Left kidney (tissue), 8 donors: Measurements from ENCODE around the gene MAT1A. TPM values are rescaled to one million over a fixed set of nuclear protein-coding genes. Genes with fewer than 3 reads are reported as not detected.
"Not testable (repeated sequence)": the region's sequence is repeated elsewhere in the genome, so short reads cannot be mapped to it uniquely, and the experiment has no call there.

Experiments used
- DNase-seq: peaks from one replicate; pipeline ENCODE4 v3.0.0-alpha.2; 2013
- long read RNA-seq, 8 donors: transcript quantifications; one replicate each; lab custom pipeline, GENCODE V29; 2026
- polyA plus RNA-seq: library from polyadenylated mRNA; unstranded; fragments of 120-200 nt; gene quantifications from one replicate; pipeline ENCODE4 v1.2.1, GENCODE V29; 2013; ENCODE audit not compliant: insufficient read length

The MAT1A gene
- polyA plus RNA-seq, result 1.2 TPM
- long read RNA-seq, donor 1, result 0 reads
- long read RNA-seq, donor 2, partial matches to known transcripts, result 0 of 2 reads
- long read RNA-seq, donor 2, other reads (novel, unspliced or antisense), result 0 of 2 reads
- long read RNA-seq, donor 3, partial matches to known transcripts, result 0 of 1 reads
- long read RNA-seq, donor 3, other reads (novel, unspliced or antisense), result 0 of 1 reads
- long read RNA-seq, donor 4, result 0 reads
- long read RNA-seq, donor 5, result 0 reads
- long read RNA-seq, donor 6, result 0 reads
- long read RNA-seq, donor 7, result 0 reads
- long read RNA-seq, donor 8, result 0 reads

DNA sequence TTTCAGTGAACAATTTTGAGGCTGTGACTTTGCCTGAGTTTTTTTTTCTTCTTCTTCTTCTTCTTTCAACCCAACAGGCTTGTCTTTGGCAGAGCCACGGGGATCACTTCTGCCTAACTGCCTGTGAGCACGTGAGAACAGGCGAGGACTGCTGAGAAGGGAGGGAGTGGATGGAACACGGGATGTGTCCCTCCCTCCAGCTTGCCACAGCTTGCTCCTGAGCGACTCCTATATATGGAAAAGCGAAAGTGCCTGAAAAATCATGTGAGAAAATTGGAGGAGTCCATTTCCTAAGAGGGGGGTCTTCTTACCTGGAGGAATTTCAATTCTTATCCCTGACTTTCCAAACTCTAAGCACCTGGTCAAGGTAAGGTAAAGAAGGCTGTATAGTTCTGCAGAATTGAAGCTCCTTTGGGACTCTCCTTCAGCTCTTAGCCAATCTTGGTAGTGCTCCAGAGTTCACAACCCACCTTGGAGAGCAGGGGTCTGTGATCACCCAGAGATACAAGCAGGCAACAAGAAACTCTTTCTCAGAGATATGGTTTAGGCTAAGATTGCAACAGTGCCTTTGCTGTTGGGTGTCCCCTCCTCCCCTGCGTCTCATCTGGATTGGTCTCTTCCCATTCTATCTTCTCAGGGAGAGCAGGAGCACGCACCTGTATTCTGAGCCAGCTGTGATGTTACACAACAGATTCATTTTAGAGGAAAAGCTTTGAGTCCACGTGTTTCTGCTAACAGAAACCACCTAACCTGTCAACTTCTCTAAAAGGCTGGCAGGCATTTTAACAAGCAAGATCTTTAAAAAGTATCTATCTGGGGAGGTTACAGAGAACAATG, at the start of gene MAT1A:
Gene MAT1A (minus strand): TSS at position 208 of the 837 bp plus-strand sequence. CDS start 235 bp downstream, outside the sequence.
- DNase-seq, result no peak

DNA sequence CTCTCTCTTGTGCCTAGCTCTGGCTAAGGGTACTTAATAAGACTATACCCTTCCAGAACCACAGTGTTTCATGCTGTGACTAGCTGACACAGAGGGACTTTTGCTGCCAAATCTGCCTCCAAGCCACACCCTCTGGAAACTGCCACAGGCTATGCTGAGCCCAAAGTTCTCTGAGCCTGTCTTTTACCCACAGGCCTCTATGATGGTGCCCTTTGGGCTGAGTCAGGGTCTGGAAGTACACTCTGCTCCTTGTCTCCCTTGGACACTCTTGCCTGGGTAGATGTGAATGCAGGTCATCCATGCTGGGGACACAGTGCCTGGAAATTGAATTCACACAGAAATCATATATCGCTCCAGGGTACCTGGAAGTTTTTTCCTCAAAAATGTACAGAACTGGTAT, 44.5 kb upstream of the MAT1A start:
- DNase-seq, result no peak

DNA sequence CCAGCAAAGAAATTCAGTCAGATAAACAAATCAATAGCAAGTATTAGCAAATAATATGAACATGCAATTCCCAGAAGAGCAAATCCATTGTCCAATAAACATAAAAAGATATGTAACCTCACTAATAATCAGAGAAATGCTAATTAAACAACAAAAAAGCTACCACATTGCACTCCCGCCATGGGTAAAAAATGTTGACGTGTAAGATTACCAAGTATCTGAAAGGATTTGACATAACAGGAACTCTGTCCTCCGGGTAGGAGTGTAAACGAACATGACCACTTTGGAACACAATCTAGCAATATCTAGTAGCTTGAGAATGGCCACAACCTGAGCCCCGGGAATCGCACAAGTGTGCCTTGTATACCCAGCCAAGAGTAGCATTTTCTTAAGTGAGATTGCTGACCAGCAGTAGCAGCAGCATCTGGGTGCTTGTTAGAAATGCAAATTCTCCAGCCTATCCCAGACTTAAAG, 35.5 kb upstream of the MAT1A start:
- no peak for DNase-seq

DNA sequence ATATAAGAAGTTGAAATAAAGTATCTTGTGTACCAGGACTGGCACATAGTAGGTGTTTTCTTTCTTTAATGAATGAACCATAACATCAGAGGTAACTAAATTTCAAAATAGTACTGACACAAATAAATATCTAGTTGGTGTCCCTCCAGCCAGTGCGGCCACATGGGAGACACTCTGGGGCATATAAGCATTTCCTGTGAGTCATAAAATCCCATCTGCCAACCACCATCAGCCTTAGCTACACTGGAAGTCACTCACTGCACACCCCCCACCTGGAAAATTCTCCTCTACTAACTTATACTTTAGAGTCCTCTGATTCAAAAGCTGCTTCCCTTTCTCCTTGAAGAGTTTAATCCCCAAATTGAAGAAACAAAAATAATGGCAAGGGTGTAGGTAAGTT, 34.6 kb upstream of the MAT1A start:
- DNase-seq, result no peak

DNA sequence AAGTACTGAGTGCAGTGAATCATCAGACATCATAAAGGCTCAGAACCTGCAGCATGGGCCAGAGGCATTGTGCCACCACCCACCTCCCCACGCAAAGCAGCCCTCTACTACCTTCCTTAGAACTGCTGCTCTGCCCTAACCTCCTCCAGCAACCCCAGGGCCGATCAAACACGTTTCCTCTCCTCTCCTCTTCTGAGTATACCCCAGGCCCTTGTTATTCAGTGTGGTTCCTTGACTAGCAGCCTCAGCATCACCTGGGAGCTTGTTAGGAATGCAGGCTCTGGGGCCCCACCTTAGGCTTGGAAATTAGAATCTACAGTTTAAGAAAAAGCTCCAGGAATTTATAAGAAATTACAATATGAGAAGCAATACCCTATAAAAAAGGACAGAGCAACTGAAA, 33.9 kb upstream of the MAT1A start:
- no peak for DNase-seq

DNA sequence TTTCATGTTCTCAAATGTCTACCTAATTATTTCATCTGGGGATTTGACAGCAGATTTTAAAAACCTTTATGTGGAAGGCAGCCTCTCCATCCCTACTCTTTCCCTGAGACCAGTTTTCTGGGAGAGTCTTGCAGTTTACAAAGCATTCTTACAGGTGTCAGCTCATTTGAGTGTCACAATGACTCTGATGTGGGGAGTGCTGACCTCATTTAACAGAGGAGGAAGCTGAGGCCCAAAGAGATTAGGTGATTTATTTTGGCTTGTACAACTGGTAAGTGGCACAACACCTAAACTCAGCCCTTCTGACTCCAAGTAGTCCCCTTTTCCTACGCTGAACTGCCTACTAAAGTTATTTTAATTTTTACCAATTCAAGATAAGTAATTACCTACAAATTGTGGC, 33.3 kb upstream of the MAT1A start:
- no peak for DNase-seq

DNA sequence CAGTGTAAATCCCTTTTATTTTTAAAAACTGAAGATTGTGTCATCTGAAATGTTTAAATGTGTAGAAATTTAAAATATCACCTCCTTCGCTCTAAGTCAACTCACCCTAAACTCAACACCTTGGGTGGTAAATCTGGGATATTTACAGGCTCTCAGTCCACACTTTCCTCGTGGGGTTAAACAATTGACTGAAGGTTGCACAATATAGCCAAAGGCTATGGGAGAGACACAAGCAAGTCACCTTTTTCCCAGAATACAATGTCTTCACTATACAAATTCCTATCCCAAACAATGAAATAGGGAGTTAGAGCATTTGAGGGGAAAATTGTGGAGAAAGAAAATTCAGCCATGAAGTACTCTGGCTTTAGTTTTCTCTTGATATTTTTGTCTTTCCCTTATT, 32.7 kb upstream of the MAT1A start:
- no peak for DNase-seq

DNA sequence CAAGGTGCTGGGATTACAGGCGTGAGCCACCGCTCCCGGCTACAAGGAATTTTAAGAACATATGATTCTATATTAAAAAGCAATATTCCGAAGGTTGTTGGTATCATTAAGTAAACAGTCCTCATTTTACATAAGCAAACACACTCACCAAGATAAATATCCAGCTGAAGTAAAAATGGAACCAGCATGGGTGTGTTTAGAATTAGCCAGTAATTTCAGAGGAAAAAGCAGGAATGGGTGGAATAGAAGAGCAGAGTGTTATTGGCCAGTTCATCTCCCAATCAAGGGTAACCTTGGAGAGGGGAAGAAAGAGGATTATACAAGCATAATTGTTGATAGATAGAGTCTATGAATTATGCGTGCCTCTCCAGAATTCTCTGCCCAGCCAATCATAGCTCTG, 31.7 kb upstream of the MAT1A start:
- DNase-seq, result no peak

DNA sequence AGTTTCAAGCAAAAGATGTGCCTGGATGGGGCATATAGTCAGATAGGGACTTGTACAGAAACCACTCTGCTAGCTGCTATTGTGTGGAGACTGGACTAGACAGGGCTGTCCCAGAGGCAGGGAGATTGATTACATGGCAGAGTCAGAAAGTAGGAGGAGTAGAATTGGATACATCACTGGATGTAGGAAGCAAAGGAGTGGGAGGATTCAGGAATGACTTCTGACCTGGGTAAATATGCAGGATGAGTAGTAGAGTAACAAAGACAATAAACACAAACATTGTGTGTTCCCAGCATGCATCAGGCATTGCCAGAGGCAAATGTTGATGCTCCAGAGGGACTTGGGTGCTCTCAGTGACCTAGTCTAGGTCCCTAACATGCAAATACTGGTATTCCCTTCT, 30.9 kb upstream of the MAT1A start:
- peak; percentile 13 for DNase-seq

DNA sequence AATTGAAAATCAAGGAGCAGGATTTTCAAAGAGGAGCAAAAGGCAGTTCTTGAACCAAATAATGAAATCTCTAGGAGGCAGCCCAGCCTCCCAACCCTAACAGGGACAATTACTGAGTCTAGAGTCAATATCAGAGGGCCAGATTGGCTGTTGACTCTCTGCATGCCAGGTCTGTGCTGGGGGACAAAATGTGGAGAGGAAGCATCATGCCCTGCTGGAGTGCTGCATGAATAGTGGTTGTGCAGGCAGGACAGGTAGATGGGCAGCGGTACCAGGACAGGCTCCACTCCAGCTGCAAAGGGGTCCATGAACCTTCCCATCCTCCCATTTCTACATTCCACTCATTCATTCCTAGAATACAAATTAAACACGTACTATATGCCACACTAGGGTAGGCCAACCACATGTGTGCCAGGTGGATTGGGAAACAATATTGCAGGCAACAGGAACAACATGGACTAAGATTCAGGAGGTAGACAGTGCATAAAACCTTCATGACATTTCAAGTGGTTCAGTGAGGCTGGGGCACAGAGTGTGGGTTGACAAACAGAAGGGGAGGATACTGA, 30.4 kb upstream of the MAT1A start:
- DNase-seq, result no peak

DNA sequence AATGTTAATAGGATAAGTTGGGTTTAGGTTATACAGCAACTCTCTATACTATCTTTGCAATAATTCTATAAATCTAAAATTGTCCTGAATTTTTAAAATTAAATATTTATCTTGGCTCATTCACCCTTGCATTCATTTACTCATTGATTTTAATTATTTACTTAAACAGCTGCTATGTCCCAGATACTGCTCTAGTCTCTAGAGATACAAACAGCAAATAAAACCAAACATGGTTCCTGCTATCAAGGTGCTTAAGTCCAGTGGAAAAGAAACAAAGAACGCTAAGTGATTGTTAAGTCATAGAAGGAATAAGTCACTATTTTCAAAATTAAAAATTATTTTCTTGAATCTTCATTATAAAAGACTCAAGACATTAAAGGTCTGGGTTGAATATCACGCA, 29.9 kb upstream of the MAT1A start:
- DNase-seq, result no peak

DNA sequence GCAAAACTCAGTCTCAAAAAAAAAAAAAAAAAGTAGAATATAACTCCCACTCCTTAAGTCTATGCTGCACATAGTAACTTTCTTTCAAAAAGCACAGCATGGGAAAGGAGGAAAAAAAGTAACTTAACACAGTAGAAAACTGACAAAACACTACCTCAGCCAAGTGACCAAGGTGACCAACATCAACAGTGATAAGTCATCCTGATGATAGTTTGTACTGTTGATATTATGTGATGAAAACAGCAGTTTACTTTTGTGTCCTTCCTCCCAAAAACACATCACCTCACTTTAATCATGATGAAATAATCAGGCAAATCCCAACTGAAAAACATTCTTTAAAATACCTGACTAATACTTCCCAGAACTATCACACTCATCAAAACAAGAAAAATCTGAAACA, 29.3 kb upstream of the MAT1A start:
- DNase-seq, result no peak

DNA sequence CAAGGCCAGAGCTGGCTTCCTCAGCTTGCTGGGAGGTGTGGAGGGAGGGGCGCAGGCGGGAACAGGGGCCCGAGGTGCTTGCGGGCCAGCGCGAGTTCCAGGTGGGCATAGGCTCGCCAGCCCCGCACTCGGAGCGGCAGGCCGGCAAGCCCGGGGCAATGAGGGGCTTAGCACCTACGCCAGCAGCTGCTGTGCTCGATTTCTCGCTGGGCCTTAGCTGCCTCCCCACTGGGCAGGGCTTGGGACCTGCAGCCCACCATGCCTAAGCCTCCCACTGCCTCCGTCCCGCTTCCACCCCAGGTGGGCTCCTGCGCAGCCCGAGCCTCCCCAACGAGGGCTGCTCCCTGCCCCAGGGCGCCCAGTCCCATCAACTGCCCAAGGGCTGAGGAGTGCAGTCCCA, 25.9 kb upstream of the MAT1A start:
- DNase-seq, result no peak

DNA sequence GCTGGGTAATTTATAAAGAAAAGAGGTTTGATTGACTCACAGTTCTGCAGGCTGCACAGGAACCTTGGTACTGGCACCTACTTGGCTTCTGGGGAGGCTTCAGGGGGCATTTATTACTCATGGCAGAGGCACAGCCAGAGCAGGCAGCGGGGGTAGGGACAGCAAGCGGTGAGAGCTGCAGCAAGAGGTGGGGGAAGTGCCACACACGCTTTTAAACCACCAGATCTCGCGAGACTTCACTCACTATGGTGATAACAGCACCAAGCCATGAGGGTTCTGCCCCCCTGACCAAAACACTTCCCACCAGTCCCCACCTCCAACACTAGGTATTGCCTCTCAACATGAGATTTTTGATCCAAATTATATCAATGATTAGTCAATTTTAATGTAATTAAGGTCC, 24.1 kb upstream of the MAT1A start:
- no peak for DNase-seq

DNA sequence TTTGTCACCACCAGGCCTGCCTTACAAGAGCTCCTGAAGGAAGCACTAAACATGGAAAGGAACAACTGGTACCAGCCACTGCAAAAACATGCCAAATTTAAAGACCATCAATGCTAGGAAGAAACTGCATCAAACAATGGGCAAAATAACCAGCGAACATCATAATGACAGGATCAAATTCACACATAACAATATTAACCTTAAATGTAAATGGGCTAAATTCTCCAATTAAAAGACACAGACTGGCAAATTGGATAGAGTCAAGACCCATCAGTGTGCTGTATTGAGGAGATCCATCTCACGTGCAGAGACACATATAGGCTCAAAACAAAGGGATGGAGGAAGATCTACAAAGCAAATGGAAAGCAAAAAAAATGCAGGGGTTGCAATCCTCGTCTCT, 16.5 kb upstream of the MAT1A start:
- not testable (repeated sequence) for DNase-seq

DNA sequence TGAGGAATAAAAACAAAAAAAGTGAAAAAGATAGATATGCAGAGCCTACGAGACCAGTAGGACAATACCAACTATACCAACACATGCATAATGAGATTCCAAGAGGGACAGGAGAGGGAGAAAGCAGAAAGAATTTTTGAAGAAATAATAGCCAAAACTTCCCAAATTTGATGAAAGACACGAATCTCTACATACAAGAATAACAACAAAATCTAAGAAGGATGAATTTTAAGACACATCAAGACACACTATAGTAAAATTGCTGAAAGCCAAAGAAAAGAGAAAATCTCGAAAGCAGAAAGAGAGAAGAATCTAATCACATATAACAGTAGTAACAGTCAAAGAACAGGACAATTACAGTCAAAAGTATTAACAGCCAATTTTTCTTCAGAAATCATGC, 7.5 kb upstream of the MAT1A start:
- no peak for DNase-seq

DNA sequence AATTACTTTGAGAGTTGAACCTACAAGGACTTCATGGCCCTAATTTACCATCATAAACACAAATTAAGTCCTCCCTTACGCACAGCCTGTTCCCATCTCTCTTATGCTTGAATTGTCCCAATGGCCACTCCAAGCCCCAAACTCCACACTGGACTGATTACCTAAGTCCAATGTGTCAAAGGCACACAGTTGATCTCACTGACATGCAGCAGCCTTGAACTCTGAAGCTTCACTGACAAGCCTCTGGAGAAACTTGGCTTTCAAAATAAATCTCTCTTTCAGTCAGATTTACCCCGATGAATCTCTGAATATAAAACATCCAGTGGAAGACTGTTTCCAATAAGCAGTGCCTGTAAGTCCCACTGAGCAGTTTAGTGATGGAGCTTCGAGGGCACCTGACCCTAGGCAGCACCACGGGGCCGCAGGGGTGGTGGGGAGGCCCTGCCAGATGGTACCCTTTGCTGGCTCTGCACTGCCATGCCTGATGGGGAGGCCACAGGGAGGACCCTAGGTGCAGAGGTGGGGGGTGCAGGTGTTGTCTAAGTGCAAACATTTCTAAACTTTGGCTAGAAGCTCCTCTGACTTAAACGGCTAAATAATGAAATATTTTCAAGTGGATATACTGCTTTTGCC, 3.3 kb upstream of the MAT1A start:
- no peak for DNase-seq

DNA sequence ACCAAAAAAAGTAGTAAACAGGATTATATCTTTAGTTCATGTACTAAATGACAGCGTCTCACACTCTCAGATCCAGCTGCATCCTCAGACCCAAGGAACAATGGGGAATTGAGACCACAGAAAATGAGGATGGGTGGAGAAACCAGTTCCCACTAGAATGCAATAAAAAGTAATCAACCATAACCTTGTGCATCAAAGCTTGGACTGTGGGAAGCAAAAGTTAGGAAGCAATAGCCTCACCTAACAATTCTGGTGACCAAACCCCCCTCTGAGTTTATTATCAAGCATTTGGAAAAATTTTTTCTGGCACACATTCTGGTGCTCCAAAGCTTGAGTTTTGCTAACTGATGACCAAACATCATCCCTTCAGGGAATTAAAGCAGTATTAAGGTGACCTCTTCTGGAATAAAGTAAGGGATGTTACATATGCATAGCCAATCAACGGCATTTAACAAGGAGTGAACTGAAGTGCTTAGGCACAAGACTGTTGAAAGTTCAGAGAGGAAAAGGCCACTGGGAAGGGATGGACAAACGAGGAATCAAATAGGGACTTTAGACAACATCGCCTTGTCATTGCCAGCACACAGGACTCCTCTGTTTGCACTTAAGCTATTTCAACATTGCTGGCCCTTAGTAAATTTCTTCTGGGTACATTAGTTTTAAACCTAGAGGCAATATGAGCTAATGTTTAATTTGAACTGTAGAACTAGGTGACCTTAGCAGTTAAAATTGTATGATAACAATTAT, 1.2 kb upstream of the MAT1A start:
- peak; percentile 47 for DNase-seq

DNA sequence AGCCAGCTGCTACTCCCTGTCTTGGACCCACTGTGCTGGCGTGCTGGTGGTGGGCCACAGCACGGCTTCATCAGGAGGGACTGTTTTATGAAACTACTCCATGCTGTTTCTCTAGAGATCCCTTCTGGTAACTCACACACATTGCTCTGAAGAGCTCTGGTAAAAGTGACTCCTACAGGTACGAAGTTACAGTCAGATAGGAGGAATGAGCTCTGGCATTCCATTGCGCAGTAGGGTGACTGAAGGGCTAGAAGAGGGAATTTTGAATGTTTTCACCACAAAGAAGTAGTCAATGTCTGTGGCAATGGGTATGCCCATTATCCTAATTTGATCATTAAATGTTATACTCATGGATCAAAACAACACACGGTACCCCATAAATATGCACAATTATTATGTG, 609 bp downstream of the MAT1A start:
- no peak for DNase-seq

DNA sequence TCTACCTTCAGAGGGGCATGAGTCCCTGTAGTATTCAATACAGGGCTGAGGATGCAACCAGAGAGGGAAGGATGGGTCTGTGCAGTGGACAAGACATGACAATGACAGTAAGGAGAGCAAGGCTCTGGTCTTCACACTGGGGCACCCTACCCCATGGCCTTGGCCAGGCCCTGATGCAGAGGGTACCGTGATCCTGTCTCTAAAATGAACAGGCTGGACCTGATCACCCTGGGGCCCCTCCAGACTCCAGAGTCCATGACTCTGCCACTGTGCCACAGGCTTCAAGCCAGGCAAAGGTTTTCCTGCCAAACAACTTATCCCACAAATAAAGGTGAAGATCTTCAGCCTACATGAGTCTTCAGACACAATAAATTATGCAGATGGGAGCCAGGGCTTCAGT, 4.9 kb downstream of the MAT1A start:
- no peak for DNase-seq

DNA sequence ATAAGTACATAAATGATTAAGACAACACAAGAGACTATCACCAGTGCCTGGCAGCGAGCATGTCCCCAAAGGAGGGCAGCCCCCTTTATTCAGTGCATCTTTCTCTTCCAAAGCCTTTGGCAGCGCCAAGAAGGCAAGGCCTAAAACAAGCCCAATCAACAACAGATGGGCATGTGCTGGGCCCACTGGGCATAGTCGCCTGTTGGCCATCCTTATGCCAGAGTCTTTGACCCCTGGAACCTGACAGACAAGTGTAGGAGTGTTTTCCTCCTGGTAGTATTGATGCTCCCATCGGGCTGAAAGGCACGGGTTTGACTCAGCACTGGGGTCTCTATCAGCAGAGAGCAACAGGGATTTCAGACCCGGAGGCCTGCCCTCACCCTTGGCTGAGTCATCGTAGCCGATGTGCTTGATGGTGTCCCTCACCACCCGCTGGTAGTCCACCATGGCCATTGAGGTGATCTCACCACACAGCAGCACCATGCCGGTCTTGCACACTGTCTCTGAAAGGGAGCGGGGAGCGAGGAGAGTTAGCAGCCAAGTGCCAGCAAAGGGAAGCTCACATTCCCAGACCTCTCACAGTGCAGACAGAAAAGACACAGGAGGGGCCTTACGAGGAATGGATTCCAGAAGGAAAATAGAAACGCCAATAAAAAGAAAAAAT, 5.8 kb downstream of the MAT1A start:
- DNase-seq, result no peak
